Neural cell (in vitro differentiated cells): Measurements from ENCODE around the gene TBKBP1. TPM values are rescaled to one million over a fixed set of nuclear protein-coding genes. Genes with fewer than 3 reads are reported as not detected.

Experiments
- H2AFZ ChIP-seq: fragments of 200-600, 300-800 bp; sonication (generic), shearing (Covaris generic); 2 replicates; pipeline ENCODE4 v1.6.0; 2014; ENCODE audit warnings: low read depth, mild to moderate bottlenecking, antibody characterized with exemption, low read length, moderate library complexity
- H3F3A ChIP-seq: fragments of 200-600 bp; shearing (Covaris generic); 2 replicates; pipeline ENCODE4 v1.6.1; 2016; ENCODE audit warnings: mild to moderate bottlenecking, moderate library complexity, mixed read lengths, antibody characterized with exemption, low read length; ENCODE audit not compliant: insufficient read depth, poor library complexity, severe bottlenecking
- H3K27ac ChIP-seq: fragments of 200-600, 300-800 bp; sonication (generic), shearing (Covaris generic); 2 replicates; pipeline ENCODE4 v1.5.1; 2014; ENCODE audit warnings: mild to moderate bottlenecking, low read length, moderate library complexity
- H3K27me3 ChIP-seq: fragments of 300-800, 200-600 bp; sonication (generic), shearing (Covaris generic); 2 replicates; pipeline ENCODE4 v1.6.0; 2014; ENCODE audit warnings: mild to moderate bottlenecking, low read depth, low read length, moderate library complexity; ENCODE audit not compliant: insufficient read depth
- H3K36me3 ChIP-seq: fragments of 300-800, 200-600 bp; sonication (generic), shearing (Covaris generic); 2 replicates; pipeline ENCODE4 v1.5.1; 2014; ENCODE audit warnings: mild to moderate bottlenecking, antibody characterized with exemption, low read length, moderate library complexity; ENCODE audit not compliant: insufficient read depth
- H3K4me2 ChIP-seq: fragments of 300-800, 200-600 bp; sonication (generic), shearing (Covaris generic); 2 replicates; pipeline ENCODE4 v1.6.0; 2014; ENCODE audit warnings: mild to moderate bottlenecking, low read length
- H3K4me3 ChIP-seq: fragments of 300-800, 200-600 bp; sonication (generic), shearing (Covaris generic); 2 replicates; pipeline ENCODE4 v1.5.1; 2014; ENCODE audit warnings: mild to moderate bottlenecking, low read length, moderate library complexity
- H3K79me2 ChIP-seq: fragments of 200-600 bp; shearing (Covaris generic); replicated peaks from 2 replicates; pipeline ENCODE4 v1.6.0; 2014; ENCODE audit warnings: mild to moderate bottlenecking, low read length, moderate library complexity; ENCODE audit not compliant: insufficient read depth
- H3K9ac ChIP-seq: fragments of 300-800, 200-600 bp; sonication (generic), shearing (Covaris generic); 2 replicates; pipeline ENCODE4 v1.6.1; 2016; ENCODE audit warnings: mild to moderate bottlenecking, low read length, mixed read lengths
- H3K9me2 ChIP-seq: fragments of 200-600 bp; shearing (Covaris generic); 2 replicates; pipeline ENCODE4 v1.6.1; 2016; ENCODE audit warnings: mild to moderate bottlenecking, low read length, mixed read lengths; ENCODE audit not compliant: insufficient read depth
- H3K9me3 ChIP-seq: fragments of 200-600, 300-800 bp; sonication (generic), shearing (Covaris generic); 2 replicates; pipeline ENCODE4 v1.6.1; 2016; ENCODE audit warnings: mild to moderate bottlenecking, mixed run types, low read length, moderate library complexity, mixed read lengths
- H4K20me1 ChIP-seq: fragments of 200-600 bp; shearing (Covaris generic); 2 replicates; pipeline ENCODE4 v1.6.1; 2016; ENCODE audit warnings: mild to moderate bottlenecking, mixed run types; ENCODE audit not compliant: insufficient read depth
- EP300 ChIP-seq: fragments of 450-650 bp; conservative IDR thresholded peaks from 2 replicates; pipeline ENCODE4 v1.6.1; 2014; ENCODE audit warnings: antibody characterized with exemption, mild to moderate bottlenecking, moderate library complexity; ENCODE audit not compliant: poor library complexity, severe bottlenecking
- EZH2 ChIP-seq: fragments of 200-600, 300-800 bp; shearing (Covaris generic), sonication (generic); IDR thresholded peaks from 2 replicates; pipeline ENCODE4 v1.6.1; 2014; ENCODE audit warnings: antibody characterized with exemption, low read length, borderline replicate concordance, mild to moderate bottlenecking; ENCODE audit not compliant: insufficient read depth, poor library complexity, severe bottlenecking
- MXI1 ChIP-seq: fragments of 450-650 bp; conservative IDR thresholded peaks from 2 replicates; pipeline ENCODE4 v1.6.1; 2014; ENCODE audit warnings: antibody characterized with exemption, mild to moderate bottlenecking; ENCODE audit not compliant: poor library complexity, severe bottlenecking
- POLR2AphosphoS5 ChIP-seq: IDR thresholded peaks from 2 replicates; pipeline ENCODE4 v1.6.1; 2012
- RAD21 ChIP-seq: fragments of 450-650 bp; conservative IDR thresholded peaks from 2 replicates; pipeline ENCODE4 v1.6.1; 2014; ENCODE audit warnings: antibody characterized with exemption, mild to moderate bottlenecking, moderate library complexity
- SMC3 ChIP-seq: fragments of 450-650 bp; conservative IDR thresholded peaks from 2 replicates; pipeline ENCODE4 v1.6.1; 2014; ENCODE audit warnings: antibody characterized with exemption, mild to moderate bottlenecking, moderate library complexity; ENCODE audit not compliant: poor library complexity
- TAF1 ChIP-seq: IDR thresholded peaks from 2 replicates; pipeline ENCODE4 v1.6.1; 2012; ENCODE audit warnings: low read depth
- polyA plus RNA-seq: library from polyadenylated mRNA; depleted of rRNA; stranded (reverse); fragments of >200 nt; gene quantifications from 2 replicates; pipeline ENCODE4 v1.2.3, GENCODE V29; 2014
- TF ChIP-seq, protein P1 (sequence below): IDR thresholded peaks from 2 replicates; pipeline ENCODE4 v1.6.1; 2012; ENCODE audit warnings: borderline replicate concordance
- TF ChIP-seq, protein P2 (sequence below): fragments of 450-650 bp; IDR thresholded peaks from 2 replicates; pipeline ENCODE4 v1.5.1; 2014; ENCODE audit warnings: antibody characterized with exemption, mild to moderate bottlenecking, moderate library complexity; ENCODE audit not compliant: poor library complexity, severe bottlenecking

The TBKBP1 gene
- polyA plus RNA-seq, 1 donor from 2014 or later: 25.4 TPM

DNA sequence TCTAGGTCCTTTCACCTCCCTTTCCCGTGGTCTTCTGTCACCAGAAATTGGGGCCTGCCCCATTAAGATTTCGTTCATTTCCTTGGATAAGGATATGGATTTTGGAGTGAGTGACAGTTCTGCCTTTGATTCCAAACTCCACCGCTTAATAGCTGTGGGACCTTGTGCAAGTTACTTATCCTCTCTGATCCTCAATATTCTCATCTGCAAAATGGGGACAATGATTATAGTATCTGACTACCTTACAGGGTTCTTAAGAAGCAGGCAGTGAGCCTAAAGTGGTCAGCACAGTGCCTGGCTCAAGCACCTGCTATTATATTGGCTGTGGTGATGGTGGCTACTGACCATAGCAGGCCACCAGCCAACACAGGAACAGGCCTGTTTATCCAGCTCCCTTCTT lies 15.6 kb downstream of the TBKBP1 start:
- no peak overlapping the region for H3K9ac ChIP-seq
- no peaks in the 10 kb centered on the region for H4K20me1 ChIP-seq
- TF ChIP-seq, protein P1, sequence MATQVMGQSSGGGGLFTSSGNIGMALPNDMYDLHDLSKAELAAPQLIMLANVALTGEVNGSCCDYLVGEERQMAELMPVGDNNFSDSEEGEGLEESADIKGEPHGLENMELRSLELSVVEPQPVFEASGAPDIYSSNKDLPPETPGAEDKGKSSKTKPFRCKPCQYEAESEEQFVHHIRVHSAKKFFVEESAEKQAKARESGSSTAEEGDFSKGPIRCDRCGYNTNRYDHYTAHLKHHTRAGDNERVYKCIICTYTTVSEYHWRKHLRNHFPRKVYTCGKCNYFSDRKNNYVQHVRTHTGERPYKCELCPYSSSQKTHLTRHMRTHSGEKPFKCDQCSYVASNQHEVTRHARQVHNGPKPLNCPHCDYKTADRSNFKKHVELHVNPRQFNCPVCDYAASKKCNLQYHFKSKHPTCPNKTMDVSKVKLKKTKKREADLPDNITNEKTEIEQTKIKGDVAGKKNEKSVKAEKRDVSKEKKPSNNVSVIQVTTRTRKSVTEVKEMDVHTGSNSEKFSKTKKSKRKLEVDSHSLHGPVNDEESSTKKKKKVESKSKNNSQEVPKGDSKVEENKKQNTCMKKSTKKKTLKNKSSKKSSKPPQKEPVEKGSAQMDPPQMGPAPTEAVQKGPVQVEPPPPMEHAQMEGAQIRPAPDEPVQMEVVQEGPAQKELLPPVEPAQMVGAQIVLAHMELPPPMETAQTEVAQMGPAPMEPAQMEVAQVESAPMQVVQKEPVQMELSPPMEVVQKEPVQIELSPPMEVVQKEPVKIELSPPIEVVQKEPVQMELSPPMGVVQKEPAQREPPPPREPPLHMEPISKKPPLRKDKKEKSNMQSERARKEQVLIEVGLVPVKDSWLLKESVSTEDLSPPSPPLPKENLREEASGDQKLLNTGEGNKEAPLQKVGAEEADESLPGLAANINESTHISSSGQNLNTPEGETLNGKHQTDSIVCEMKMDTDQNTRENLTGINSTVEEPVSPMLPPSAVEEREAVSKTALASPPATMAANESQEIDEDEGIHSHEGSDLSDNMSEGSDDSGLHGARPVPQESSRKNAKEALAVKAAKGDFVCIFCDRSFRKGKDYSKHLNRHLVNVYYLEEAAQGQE: no peak
- TF ChIP-seq, protein P2, sequence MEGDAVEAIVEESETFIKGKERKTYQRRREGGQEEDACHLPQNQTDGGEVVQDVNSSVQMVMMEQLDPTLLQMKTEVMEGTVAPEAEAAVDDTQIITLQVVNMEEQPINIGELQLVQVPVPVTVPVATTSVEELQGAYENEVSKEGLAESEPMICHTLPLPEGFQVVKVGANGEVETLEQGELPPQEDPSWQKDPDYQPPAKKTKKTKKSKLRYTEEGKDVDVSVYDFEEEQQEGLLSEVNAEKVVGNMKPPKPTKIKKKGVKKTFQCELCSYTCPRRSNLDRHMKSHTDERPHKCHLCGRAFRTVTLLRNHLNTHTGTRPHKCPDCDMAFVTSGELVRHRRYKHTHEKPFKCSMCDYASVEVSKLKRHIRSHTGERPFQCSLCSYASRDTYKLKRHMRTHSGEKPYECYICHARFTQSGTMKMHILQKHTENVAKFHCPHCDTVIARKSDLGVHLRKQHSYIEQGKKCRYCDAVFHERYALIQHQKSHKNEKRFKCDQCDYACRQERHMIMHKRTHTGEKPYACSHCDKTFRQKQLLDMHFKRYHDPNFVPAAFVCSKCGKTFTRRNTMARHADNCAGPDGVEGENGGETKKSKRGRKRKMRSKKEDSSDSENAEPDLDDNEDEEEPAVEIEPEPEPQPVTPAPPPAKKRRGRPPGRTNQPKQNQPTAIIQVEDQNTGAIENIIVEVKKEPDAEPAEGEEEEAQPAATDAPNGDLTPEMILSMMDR: no peak
- no peaks in the 10 kb centered on the region for H3K9me3 ChIP-seq
- no peaks in the 10 kb centered on the region for H3K9me2 ChIP-seq
- no peak overlapping the region for H3K4me3 ChIP-seq
- no peak overlapping the region for H3K27ac ChIP-seq
- no peaks in the 10 kb centered on the region for H3K27me3 ChIP-seq
- H3K4me2 ChIP-seq: no peak overlapping the region
- H3F3A ChIP-seq: no peaks in the 10 kb centered on the region
- H2AFZ ChIP-seq: no peak overlapping the region
- no peaks in the 10 kb centered on the region for H3K79me2 ChIP-seq
- H3K36me3 ChIP-seq: no peaks in the 10 kb centered on the region

DNA sequence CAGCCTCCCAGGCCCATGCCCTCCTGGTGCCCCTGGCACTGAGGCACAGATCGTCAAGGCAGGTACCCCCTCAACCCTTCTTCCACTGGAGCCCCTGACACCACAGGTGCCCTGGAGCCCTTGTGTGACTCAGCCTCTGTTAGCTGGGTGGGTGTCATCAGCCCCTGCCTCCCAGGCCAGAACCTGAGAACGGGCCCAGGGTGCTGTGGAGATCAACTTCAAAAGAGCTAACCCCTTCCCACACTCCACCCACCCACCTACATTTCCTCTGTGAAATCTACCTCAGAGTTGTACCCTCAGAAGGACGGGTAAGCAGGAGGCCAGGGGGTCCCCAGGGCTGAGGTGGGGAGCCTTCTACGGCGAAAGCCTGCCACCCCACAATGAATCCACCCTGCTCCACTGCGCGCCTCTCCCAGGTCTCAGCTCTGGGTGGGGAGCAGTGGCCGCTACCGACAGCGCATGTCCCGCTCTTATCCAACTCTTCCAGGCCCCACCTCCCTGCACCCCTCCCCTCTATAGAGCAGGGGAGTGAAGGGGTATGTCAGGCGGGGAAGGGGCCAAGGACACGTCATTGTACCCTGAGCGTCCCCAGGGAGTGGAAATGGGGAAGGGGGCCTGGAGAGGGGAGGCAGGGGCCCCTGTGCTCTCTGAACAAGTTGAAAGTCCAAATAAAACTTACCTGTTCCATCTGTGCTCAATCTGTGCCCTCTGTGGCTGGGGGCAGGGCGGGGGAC lies 17.6 kb downstream of the TBKBP1 start:
- Histone ChIP-seq H2AFZ (no peak overlapping the region), H3K27me3 (no peaks in the 10 kb centered on the region), H3K4me3 (no peak overlapping the region), H3K9me2 (no peaks in the 10 kb centered on the region), H3K9me3 (no peaks in the 10 kb centered on the region), H3K36me3 (no peaks in the 10 kb centered on the region), H3K27ac (no peak overlapping the region), H3K79me2 (no peaks in the 10 kb centered on the region), H3K4me2 (no peak overlapping the region), H3K9ac (no peak overlapping the region), H3F3A (no peaks in the 10 kb centered on the region), H4K20me1 (no peaks in the 10 kb centered on the region)
- TF ChIP-seq, protein P2: no peak
- no peak for TF ChIP-seq SMC3
- no peak for TF ChIP-seq EZH2
- TF ChIP-seq EP300: no peak
- TF ChIP-seq, protein P1: no peak
- TF ChIP-seq POLR2AphosphoS5: no peak
- no peak for TF ChIP-seq MXI1
- no peak for TF ChIP-seq RAD21
- TF ChIP-seq TAF1: no peak
